Astrocyte of the spinal cord (primary cell): ENCODE measurements around the gene BMP8A.

Experiments
- DNase-seq: peaks from one replicate; pipeline ENCODE4 v3.0.0; 2011; ENCODE audit warnings: low read depth, low spot score
- H3K4me3 ChIP-seq: 2 replicates; pipeline ENCODE4 v1.5.1; 2011; ENCODE audit warnings: low read depth, mild to moderate bottlenecking, low read length, moderate library complexity
- in situ Hi-C: cut with HindIII; loops from 2 replicates; pipeline ENCODE4 v1.10.0; 2017; ENCODE audit warnings: low sequenced_read_pairs
- TF ChIP-seq, protein P1 (sequence below): IDR thresholded peaks from 2 replicates; pipeline ENCODE4 v1.5.1; 2012; ENCODE audit warnings: low read depth, mild to moderate bottlenecking, low read length, inconsistent platforms

BMP8A gene

GRCh38 chr1:39563669-39564068, 72.2 kb downstream of the BMP8A start:
- H3K4me3 ChIP-seq = no peak overlapping the region
- TF ChIP-seq, protein P1, sequence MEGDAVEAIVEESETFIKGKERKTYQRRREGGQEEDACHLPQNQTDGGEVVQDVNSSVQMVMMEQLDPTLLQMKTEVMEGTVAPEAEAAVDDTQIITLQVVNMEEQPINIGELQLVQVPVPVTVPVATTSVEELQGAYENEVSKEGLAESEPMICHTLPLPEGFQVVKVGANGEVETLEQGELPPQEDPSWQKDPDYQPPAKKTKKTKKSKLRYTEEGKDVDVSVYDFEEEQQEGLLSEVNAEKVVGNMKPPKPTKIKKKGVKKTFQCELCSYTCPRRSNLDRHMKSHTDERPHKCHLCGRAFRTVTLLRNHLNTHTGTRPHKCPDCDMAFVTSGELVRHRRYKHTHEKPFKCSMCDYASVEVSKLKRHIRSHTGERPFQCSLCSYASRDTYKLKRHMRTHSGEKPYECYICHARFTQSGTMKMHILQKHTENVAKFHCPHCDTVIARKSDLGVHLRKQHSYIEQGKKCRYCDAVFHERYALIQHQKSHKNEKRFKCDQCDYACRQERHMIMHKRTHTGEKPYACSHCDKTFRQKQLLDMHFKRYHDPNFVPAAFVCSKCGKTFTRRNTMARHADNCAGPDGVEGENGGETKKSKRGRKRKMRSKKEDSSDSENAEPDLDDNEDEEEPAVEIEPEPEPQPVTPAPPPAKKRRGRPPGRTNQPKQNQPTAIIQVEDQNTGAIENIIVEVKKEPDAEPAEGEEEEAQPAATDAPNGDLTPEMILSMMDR = no peak
- in situ Hi-C loops = no loop called here
- DNase-seq = no peak

DNA sequence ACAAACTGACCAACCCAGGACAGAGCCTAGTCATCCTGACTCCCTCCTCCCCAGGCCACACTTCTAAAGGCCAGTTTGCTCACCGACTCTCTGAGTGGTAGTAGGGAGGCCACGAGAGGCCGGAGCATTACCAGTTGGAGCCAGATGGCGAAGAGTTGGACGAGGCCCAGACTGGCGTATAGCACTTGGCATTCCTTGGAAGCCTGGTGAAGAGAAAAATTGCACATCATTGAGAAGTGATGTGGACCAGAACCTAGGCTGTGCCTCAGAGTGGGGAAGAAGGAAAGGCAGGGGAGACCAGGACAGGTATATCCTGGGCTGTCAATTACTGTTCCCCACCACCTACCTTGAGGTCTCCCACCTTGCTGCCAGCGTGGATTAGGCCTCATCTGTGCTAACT, 72.9 kb downstream of the BMP8A start:
- TF ChIP-seq, protein P1 = no peak
- in situ Hi-C loops = no loop called here
- no peak overlapping the region for H3K4me3 ChIP-seq
- DNase-seq = no peak

GRCh38 chr1:39564941-39565340, 73.5 kb downstream of the BMP8A start:
- no peak for DNase-seq
- TF ChIP-seq, protein P1 = no peak
- no peak overlapping the region for H3K4me3 ChIP-seq
- in situ Hi-C loops = no loop called here

DNA sequence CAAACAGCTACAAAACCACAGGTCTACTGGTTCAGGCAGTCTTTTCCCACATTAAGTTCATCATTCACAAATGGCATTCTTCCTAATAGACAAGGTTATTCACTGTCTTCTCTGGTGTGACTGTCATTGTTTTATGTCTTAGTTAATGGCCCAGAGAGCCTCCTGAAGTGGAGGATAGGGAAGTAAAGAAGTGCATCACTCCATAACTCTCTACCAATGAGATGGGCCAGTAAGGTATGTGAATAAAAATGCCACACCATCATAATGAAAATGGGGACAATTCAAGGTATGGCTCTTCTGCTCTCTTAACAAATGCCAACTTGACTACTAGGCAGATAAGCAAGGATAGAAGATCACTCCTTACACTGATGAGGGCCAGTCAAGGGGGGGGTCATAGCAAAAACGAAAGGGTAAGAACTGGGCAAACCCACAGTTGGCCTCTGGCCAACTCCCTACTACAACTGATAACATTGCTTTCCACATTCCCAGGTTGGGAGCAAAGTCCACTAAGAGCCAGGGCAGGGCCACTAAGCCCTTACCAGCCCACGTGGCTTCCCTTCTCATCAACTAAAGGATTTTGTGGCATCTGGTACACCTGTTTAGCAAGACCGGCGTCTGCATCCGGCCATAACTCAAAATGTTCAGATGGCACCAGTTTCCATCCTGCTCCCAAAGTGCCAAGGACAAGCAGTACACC, 75.2 kb downstream of the BMP8A start:
- in situ Hi-C loops = no loop called here
- H3K4me3 ChIP-seq = no peak overlapping the region
- TF ChIP-seq, protein P1 = no peak
- no peak for DNase-seq

DNA sequence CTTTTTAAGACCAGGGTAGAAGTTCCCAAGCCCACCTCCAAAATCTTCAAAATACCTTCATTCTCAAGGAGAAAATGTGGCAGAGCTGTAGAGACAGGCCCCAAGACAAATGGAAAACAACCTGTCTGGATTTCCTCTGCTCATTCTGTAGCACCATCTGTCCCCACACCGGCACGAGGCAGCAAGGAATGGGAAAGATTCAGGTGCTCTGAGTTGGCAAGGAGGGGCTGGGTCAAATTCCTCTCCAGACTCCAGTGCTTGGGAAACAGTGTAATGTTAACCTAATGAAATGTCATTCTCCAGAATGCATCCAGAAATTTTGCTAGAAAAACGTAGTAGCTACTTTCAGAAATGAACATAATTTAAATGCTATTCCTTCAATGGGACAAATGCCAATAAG, 75.9 kb downstream of the BMP8A start:
- TF ChIP-seq, protein P1 = no peak
- no peak for DNase-seq
- in situ Hi-C loops = no loop called here
- no peak overlapping the region for H3K4me3 ChIP-seq

GRCh38 chr1:39568208-39568607, 76.8 kb downstream of the BMP8A start:
- in situ Hi-C loops = no loop called here
- no peak overlapping the region for H3K4me3 ChIP-seq
- no peak for DNase-seq
- TF ChIP-seq, protein P1 = no peak
